Uterus (tissue), 2 donors: Measurements from ENCODE around the gene ACSL4.

Experiments used
- CTCF ChIP-seq, 4 experiments: fragments of 200-600 bp in 2 of 4; fragments of 450-650 bp in 2 of 4; sonication (generic) in 2 of 4; IDR thresholded peaks; one replicate each; pipeline ENCODE4 v1.5.1; 2016 to 2019; ENCODE audit warnings: antibody characterized with exemption in 4 of 4, mild to moderate bottlenecking in 2 of 4, moderate library complexity in 1 of 4
- POLR2A ChIP-seq, 2 donors: fragments of 450-650 bp; IDR thresholded peaks; one replicate each; pipeline ENCODE4 v1.6.1; 2016; ENCODE audit warnings: antibody characterized with exemption in 2 of 2, mild to moderate bottlenecking in 1 of 2, moderate library complexity in 1 of 2

DNA sequence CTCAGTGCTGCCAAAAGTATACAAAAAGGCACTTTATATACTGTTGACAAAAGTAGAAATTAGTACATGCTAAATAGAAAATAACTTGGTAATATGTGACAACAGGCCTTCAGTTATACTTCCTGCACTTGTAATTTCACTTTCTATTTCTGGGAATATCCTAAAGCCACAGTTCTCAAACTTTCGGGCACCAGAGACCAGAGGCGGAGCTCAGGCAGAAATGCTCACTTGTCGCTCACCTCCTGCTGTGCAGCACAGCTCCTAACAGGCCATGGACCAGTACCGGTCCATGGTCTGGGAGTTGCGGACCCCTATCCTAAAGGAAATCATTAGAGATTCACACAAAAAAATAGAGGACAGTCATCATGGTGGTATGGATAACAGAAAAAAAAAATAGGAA is 25.7 kb downstream of the ACSL4 start:
- TF ChIP-seq POLR2A (IDR thresholded peaks at IDR 0.05) (no peak), CTCF (IDR thresholded peaks at IDR 0.05) (no peak)
